ENCODE results near the gene SRSF4.
A peak's percentile ranks its signal among the peaks of the same experiment; 100 is the strongest.

SRSF4 gene

GRCh38 chr1:29211086-29212030, 29.7 kb upstream of the SRSF4 start:
- DNase-seq (no peak), ATAC-seq (replicated peaks) (no peak)
- no peak overlapping the region for H3K27ac Mint-ChIP-seq
- H3K36me3 Mint-ChIP-seq (ENCODE audit: insufficient read depth), result peaks cover 12% of the 10 kb centered on the region
- H3K9me3 Mint-ChIP-seq, result no peaks in the 10 kb centered on the region
- no peak overlapping the region for H3K4me3 Mint-ChIP-seq
- no peaks in the 10 kb centered on the region for H3K27me3 Mint-ChIP-seq
- no peaks in the 10 kb centered on the region for H3K4me1 Mint-ChIP-seq (ENCODE audit: low read depth in 2 of 2)

GRCh38 chr1:29210278-29211085, 28.8 kb upstream of the SRSF4 start:
- DNase-seq (no peak), ATAC-seq (replicated peaks) (no peak)
- H3K27ac Mint-ChIP-seq, result peak overlapping the region in 1 of 2 donors; percentile 6

GRCh38 chr1:29209173-29209572, 27.5 kb upstream of the SRSF4 start:
- Mint-ChIP-seq H3K27ac (no peak overlapping the region), H3K9me3 (no peaks in the 10 kb centered on the region), H3K27me3 (no peaks in the 10 kb centered on the region), H3K4me3 (no peak overlapping the region), H3K36me3 (ENCODE audit: insufficient read depth) (peaks cover 12% of the 10 kb centered on the region), H3K4me1 (ENCODE audit: low read depth in 2 of 2) (no peaks in the 10 kb centered on the region)
- DNase-seq (no peak), ATAC-seq (replicated peaks) (no peak)

More at GRCh38 chr1:29210278-29211085, 28.8 kb upstream of the SRSF4 start:
- Mint-ChIP-seq H3K36me3 (ENCODE audit: insufficient read depth) (peaks cover 12% of the 10 kb centered on the region), H3K4me3 (no peak overlapping the region), H3K27me3 (no peaks in the 10 kb centered on the region), H3K4me1 (ENCODE audit: low read depth in 2 of 2) (no peaks in the 10 kb centered on the region), H3K9me3 (no peaks in the 10 kb centered on the region)

GRCh38 chr1:29208442-29208841, 26.7 kb upstream of the SRSF4 start:
- Mint-ChIP-seq H3K27ac (peak overlapping the region in 1 of 2 donors; percentile 49), H3K4me3 (no peak overlapping the region), H3K36me3 (ENCODE audit: insufficient read depth) (peaks cover 8% of the 10 kb centered on the region), H3K9me3 (no peaks in the 10 kb centered on the region), H3K27me3 (no peaks in the 10 kb centered on the region), H3K4me1 (ENCODE audit: low read depth in 2 of 2) (no peaks in the 10 kb centered on the region)
- ATAC-seq (replicated peaks) (no peak), DNase-seq (no peak)

GRCh38 chr1:29202584-29203340, 21.1 kb upstream of the SRSF4 start:
- DNase-seq (peak; percentile 85 to 92 (median 89)), ATAC-seq (replicated peaks) (peak; percentile 95)
- Mint-ChIP-seq H3K36me3 (ENCODE audit: insufficient read depth) (peaks cover 17% of the 10 kb centered on the region), H3K4me3 (no peak overlapping the region), H3K4me1 (ENCODE audit: low read depth in 2 of 2) (peaks cover 3 to 4% of the 10 kb centered on the region in 2 donors), H3K27ac (no peak overlapping the region), H3K27me3 (no peaks in the 10 kb centered on the region), H3K9me3 (no peaks in the 10 kb centered on the region)

GRCh38 chr1:29202053-29202452, 20.4 kb upstream of the SRSF4 start:
- ATAC-seq (replicated peaks) (no peak), DNase-seq (no peak)
- H3K36me3 Mint-ChIP-seq (ENCODE audit: insufficient read depth), result peaks cover 17% of the 10 kb centered on the region
- H3K4me3 Mint-ChIP-seq, result no peak overlapping the region
- H3K9me3 Mint-ChIP-seq, result no peaks in the 10 kb centered on the region
- H3K27ac Mint-ChIP-seq, result no peak overlapping the region
- peaks cover 3 to 4% of the 10 kb centered on the region in 2 donors for H3K4me1 Mint-ChIP-seq (ENCODE audit: low read depth in 2 of 2)
- H3K27me3 Mint-ChIP-seq, result no peaks in the 10 kb centered on the region

GRCh38 chr1:29201595-29202051, 19.9 kb upstream of the SRSF4 start:
- DNase-seq (no peak), ATAC-seq (replicated peaks) (no peak)
- Mint-ChIP-seq H3K4me3 (no peak overlapping the region), H3K36me3 (ENCODE audit: insufficient read depth) (peaks cover 17% of the 10 kb centered on the region), H3K4me1 (ENCODE audit: low read depth in 2 of 2) (peaks cover 3 to 4% of the 10 kb centered on the region in 2 donors), H3K27me3 (no peaks in the 10 kb centered on the region), H3K27ac (no peak overlapping the region), H3K9me3 (no peaks in the 10 kb centered on the region)

- ATAC-seq (replicated peaks) (no peak), DNase-seq (no peak)
- Mint-ChIP-seq H3K27me3 (no peaks in the 10 kb centered on the region), H3K36me3 (ENCODE audit: insufficient read depth) (peaks cover 17% of the 10 kb centered on the region), H3K9me3 (no peaks in the 10 kb centered on the region), H3K27ac (no peak overlapping the region), H3K4me1 (ENCODE audit: low read depth in 2 of 2) (peaks cover 3 to 4% of the 10 kb centered on the region in 2 donors), H3K4me3 (no peak overlapping the region)
Observed at GRCh38 chr1:29200906-29201594, 19.4 kb upstream of the SRSF4 start.

GRCh38 chr1:29197993-29198392, 16.3 kb upstream of the SRSF4 start:
- H3K4me3 Mint-ChIP-seq, result no peak overlapping the region
- H3K4me1 Mint-ChIP-seq (ENCODE audit: low read depth in 2 of 2), result peaks cover 3 to 4% of the 10 kb centered on the region in 2 donors
- no peak for ATAC-seq (replicated peaks)
- H3K27me3 Mint-ChIP-seq, result no peaks in the 10 kb centered on the region
- no peak overlapping the region for H3K27ac Mint-ChIP-seq
- DNase-seq, result no peak
- peaks cover 26% of the 10 kb centered on the region for H3K36me3 Mint-ChIP-seq (ENCODE audit: insufficient read depth)
- H3K9me3 Mint-ChIP-seq, result no peaks in the 10 kb centered on the region

GRCh38 chr1:29197590-29197924, 15.9 kb upstream of the SRSF4 start:
- no peaks in the 10 kb centered on the region for H3K9me3 Mint-ChIP-seq
- DNase-seq, result peak in 2 of 3 experiments; percentile 12 to 19
- H3K36me3 Mint-ChIP-seq (ENCODE audit: insufficient read depth), result peaks cover 27% of the 10 kb centered on the region
- no peak overlapping the region for H3K4me3 Mint-ChIP-seq
- H3K4me1 Mint-ChIP-seq (ENCODE audit: low read depth in 2 of 2), result no peaks in the 10 kb centered on the region
- H3K27me3 Mint-ChIP-seq, result no peaks in the 10 kb centered on the region
- ATAC-seq (replicated peaks), result peak; percentile 73
- H3K27ac Mint-ChIP-seq, result peak overlapping the region in 1 of 2 donors; percentile 26

GRCh38 chr1:29196863-29197589, 15.3 kb upstream of the SRSF4 start:
- Mint-ChIP-seq H3K27ac (peak overlapping the region in 1 of 2 donors; percentile 26), H3K4me3 (no peak overlapping the region), H3K27me3 (no peaks in the 10 kb centered on the region), H3K36me3 (ENCODE audit: insufficient read depth) (peaks cover 27% of the 10 kb centered on the region), H3K9me3 (no peaks in the 10 kb centered on the region), H3K4me1 (ENCODE audit: low read depth in 2 of 2) (no peaks in the 10 kb centered on the region)
- DNase-seq (no peak), ATAC-seq (replicated peaks) (no peak)

- Mint-ChIP-seq H3K4me1 (ENCODE audit: low read depth in 2 of 2) (no peaks in the 10 kb centered on the region), H3K36me3 (ENCODE audit: insufficient read depth) (peaks cover 24% of the 10 kb centered on the region), H3K9me3 (no peaks in the 10 kb centered on the region), H3K27me3 (no peaks in the 10 kb centered on the region), H3K27ac (no peak overlapping the region), H3K4me3 (no peak overlapping the region)
- ATAC-seq (replicated peaks) (no peak), DNase-seq (no peak)
Observed at GRCh38 chr1:29195881-29196291, 14.2 kb upstream of the SRSF4 start.

Measured in effector memory CD8-positive, alpha-beta T cell (primary cell).